Activated gamma-delta T cell (primary cell): ENCODE measurements around the gene HEPHL1.
"Not testable (repeated sequence)": the region's sequence is repeated elsewhere in the genome, so short reads cannot be mapped to it uniquely, and the experiment has no call there.

Source experiments
- DNase-seq: peaks from one replicate; lab custom pipeline; 2025; lab: John Stamatoyannopoulos, UW

HEPHL1 gene

DNA sequence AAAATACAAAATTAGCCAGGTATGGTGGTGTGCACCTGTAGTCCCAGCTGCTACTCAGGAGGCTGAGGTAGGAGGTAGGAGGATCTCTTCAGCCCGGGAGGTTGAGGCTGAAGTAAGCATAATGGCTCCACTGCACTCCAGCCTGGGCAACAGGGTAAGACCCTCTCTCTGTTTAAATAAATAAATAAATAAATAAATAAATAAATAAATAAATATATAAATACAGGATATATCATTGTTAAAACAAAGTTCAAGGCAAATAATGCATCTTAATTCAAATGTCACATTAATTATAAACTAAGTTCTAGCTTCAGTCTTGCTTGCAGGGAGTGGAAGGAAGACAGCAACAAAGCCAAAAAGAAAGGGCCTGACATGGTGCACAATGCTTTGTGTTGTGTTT is 63.0 kb downstream of the HEPHL1 start:
- no peak for DNase-seq

GRCh38 chr11:94088906-94089305 is 67.8 kb downstream of the HEPHL1 start:
- DNase-seq, result peak; percentile 1

DNA sequence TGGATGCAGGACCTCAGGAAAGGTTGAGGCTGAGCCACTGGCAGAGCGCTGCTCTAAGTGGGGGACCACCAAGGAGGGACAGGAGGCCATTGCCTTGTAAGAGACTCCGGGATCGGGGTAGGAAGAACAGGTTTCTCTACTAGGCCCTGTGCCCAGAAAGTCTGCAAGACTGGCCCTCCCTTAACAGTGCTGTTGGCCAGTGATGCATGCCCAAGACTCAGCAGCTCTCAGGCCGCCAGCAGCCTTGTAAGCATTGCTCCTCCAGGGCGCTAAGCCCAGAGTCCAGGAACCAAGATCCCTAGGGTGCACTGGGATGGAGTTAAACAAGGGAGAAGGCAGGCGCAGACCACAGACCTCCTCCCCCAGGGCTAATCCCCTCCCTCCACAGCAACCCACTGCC is 68.2 kb downstream of the HEPHL1 start:
- DNase-seq, result no peak

- no peak for DNase-seq
Measured at GRCh38 chr11:94090401-94090800, 69.2 kb downstream of the HEPHL1 start.

DNA sequence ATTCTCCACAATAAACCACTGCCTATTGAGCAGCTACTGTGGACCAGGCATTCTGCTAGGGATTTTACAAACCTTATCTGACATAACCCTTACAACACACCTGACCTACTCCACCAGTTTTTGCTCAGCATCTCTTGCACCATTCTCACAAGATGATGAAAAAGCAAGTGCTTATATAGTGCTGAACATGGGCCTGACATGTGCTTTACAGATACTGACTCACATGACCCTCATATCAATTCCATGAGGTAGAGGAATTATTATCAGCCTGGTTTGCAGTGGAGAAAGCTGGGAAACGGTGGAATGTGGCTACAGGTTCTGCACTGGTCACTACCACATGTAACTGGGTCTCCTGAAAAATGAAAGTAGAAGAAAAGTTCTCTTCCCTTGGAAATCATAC is 69.9 kb downstream of the HEPHL1 start:
- DNase-seq, result no peak

DNA sequence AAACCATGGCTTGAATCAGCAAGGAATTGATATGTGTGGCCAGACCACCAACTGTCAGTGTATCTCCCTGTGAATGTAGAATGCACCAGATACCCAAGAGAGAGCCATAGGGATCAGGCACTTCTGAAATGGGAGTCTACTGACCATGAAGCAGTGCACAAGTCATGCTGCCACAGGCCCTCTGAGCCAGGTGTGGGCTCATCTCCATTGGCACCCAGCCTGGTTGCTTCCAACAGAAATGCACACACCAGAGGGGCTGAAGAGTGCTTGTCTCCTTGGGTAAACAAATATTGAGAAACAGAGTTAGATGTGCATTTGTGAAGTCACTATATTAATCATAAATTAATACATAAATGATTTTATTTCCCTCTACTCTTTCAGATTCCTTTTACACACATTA is 79.1 kb downstream of the HEPHL1 start:
- DNase-seq, result no peak

GRCh38 chr11:94103471-94103870 is 82.3 kb downstream of the HEPHL1 start:
- no peak for DNase-seq

GRCh38 chr11:94104734-94105133 is 83.6 kb downstream of the HEPHL1 start:
- DNase-seq, result no peak

DNA sequence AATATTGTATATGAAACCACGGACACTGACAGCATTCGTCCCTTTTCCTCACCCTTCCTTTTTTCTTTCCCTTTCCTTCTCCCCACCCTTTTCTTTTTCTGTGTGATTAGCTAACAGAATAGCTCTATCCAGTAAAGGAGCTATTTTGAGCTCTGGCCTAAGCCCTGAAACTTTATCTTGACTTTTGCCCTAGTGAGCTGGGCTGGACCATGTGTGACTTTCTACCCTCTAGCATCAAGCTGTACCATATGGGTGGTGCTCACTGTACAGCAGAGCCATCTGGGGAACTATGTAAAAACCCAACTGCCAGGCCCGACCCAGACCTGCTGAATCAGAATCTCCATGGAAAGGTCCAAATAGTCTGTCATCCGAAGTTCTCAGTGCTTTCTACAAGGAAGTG is 85.6 kb downstream of the HEPHL1 start:
- no peak for DNase-seq

DNA sequence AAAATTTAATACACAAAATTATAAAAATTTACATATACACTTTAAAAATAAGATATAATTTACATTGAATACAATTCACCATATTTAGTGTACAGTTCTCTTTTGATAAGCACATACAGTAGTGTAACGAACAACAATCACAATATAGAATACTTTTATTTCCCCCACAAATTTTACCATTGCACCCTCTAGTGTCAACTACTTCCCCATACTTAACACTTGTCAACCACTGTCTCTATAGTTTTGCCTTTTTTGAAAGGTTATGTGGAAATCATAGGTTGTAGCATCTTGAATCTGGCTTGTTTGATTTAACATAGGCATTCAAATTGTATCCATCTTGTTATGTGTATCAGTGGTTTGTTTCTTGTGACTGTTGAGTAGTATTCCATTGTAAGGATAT is 86.2 kb downstream of the HEPHL1 start:
- DNase-seq, result no peak

- DNase-seq, result no peak
Measured at GRCh38 chr11:94111241-94111640, 90.1 kb downstream of the HEPHL1 start.

GRCh38 chr11:94111660-94112059 is 90.5 kb downstream of the HEPHL1 start:
- no peak for DNase-seq

DNA sequence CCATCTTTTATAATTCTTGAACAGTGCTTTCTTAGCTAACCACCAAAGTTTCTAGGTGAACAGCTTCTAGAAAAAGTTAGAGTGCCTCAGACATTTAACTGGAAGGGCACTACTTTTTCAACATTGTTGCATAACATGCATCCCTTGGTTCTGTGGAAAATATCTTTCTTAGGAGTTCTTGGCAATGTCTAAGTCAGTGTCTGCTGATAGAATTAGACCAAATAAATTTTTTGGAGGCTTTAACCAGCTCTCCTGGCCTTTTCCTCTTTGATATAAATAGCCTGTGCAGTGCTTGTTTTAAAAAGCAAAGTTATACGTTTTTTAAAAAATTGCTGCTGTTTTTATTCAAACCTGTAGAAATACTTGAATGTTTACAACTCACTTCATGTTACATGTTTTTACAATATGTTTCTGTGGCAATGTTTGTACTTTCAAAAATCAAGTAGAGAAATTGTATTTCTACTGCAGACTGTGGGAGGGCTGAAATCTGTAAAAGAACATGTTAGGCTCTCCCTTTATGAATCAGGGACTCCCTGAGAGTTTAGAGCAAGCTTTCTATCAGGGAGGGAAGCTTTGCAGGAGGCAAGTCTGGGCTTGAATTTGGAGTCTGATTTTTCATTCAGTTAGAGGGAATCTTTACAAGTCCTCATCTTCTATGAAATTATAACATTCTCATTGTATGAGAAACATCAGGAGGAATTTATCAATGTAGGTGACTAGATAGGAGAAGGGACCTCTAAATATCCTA is 91.2 kb downstream of the HEPHL1 start:
- DNase-seq, result no peak

GRCh38 chr11:94117197-94117574 is 96.0 kb downstream of the HEPHL1 start:
- no peak for DNase-seq

DNA sequence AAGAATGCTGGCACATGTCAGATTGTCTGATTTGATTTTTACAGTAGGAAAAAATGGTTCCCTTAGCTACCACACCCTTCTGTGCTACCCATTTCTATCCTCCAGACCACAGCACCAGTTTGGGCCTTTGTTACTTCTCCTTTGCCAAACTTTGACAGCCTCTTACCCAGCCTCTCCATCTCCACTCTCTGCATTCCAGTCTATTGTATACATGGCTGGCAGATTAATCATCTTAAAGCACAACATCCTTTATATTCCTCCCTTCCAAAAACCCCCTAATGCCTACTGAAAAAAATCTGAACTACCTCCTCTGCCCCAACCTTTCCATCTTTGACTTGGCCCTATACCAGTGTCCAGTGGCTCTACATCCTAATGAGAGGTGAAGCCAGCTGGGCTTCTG is 96.7 kb downstream of the HEPHL1 start:
- DNase-seq, result no peak

DNA sequence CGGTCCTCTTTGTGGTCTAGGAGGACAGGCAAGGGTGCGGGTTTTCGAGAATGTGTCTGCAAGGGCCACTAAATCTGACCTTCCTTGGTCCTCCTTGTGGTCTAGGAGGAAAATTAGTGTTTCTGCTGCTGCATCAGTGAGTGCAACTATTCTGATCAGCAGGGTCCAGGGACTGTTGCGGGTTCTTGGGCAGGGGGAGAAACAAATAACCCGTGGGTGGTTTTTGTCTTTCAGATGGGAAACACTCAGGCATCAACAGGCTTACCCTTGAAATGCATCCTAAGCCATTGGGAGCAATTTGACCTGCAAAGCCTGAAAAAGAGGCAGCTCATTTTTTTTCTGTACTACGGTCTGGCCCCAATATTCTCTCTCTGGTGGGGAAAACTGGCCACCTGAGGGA is 98.5 kb downstream of the HEPHL1 start:
- not testable (repeated sequence) for DNase-seq

DNA sequence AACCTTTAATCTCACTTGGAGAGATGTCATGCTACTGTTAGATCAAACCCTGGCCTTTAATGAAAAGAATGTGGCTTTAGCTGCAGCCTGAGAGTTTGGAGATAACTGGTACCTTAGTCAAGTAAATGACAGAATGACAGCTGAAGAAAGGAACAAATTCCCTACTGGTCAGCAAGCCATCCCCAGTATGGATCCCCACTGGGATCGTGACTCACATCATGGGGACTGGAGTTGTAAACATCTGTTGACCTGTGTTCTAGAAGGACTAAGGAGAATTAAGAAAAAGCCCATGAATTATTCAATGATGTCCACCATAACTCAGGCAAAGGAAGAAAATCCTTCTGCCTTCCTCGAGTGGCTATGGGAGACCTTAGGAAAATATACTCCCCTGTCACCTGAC is 99.4 kb downstream of the HEPHL1 start:
- DNase-seq, result not testable (repeated sequence)

DNA sequence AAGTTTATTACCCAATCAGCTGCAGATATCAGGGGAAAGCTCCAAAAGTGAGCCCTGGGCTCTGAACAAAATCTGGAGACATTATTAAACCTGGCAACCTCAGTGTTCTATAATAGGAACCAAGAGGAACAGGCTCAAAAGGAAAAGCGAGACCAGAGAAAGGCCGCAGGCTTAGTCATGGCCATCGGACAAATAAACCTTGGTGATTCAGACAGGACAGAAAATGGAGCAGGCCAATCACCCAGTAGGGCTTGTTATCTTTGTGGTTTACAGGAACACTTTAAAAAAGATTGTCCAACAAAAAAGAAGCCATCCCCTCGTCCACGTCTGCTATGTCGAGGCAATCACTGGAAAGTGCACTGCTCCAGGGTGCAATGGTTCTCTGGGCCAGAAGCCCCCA is 99.8 kb downstream of the HEPHL1 start:
- no peak for DNase-seq

DNA sequence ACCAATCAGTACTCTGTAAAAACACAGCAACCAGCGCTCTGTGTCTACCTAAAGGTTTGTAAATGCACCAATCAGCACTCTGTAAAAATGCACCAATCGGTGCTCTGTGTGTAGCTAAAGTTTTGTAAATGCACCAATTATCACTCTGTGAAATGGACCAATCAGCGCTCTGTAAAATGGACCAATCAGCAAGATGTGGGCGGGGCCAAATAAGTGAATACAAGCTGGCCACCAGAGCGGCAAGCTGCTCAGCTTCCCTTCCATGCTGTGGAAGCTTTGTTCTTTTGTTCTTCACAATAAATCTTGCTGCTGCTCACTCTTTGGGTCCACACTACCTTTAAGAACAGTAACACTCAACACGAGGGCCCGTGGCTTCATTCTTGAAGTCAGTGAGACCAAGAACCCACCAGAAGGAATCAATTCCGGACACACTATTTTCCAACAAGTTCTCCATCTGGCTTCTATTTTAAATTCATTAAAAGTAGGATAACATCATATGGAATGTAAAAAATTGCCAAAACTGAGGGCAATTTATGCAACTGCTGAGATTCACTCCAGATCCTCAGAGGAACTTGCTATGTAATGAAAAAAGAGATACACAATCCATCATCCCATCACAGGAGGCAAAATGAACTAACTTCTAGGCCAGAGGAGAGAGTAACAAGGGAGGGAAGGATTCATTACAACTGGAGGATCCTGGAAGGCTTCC is 104.4 kb downstream of the HEPHL1 start:
- no peak for DNase-seq

DNA sequence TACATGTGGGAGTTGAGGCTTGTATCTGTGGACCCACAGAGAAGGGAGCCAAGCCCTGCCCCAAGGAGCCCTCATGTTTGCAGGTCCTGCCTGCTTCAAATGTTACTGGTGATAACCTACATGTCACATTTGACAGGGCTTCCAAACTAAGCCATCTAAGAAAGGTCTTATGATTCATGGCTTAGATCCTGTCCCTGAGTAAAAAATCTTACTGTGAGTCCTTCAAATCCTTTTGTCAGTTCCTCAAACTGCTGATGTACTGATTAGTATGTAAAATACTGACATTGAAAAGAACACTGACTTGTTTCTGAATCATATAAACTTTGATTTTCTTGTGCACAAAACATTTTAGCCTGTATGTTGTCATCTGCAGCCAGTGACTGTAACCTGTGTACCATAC is 106.5 kb downstream of the HEPHL1 start:
- no peak for DNase-seq

GRCh38 chr11:94128291-94128745 is 107.2 kb downstream of the HEPHL1 start:
- no peak for DNase-seq

GRCh38 chr11:94128746-94129511 is 107.8 kb downstream of the HEPHL1 start, which contains the start of gene PANX1:
PANX1 (plus strand) TSS chr11:94128841; CDS start chr11:94129313, 472 bp downstream.
- DNase-seq, result peak; percentile 63
